Posterior cingulate gyrus (tissue), 11 donors: ENCODE data around the gene RSAD2.
"Not testable (repeated sequence)": the region's sequence is repeated elsewhere in the genome, so short reads cannot be mapped to it uniquely, and the experiment has no call there.

Source experiments
- DNase-seq, 10 donors: peaks; one replicate each; pipeline versions ENCODE4 v3.0.0 to v3.0.0-alpha.2; 2020 to 2021; ENCODE audit warnings: mixed read lengths in 3 of 10
- intact Hi-C: fragments of 100-400 bp; cut with DNase I; formaldehyde crosslinking; loops from one replicate; pipeline ENCODE4 v1.15.1; 2023

Gene RSAD2

GRCh38 chr2:6877402-6878304 is at the start of gene RSAD2:
RSAD2 (plus strand) TSS chr2:6877777; CDS start chr2:6877801, 24 bp downstream.
- no peak for DNase-seq
- intact Hi-C loops = no loop called here

GRCh38 chr2:6828299-6828584 is 49.3 kb upstream of the RSAD2 start:
- intact Hi-C loops = no loop called here
- no peak for DNase-seq

GRCh38 chr2:6831229-6831628 is 46.3 kb upstream of the RSAD2 start:
- intact Hi-C loops = no loop called here

GRCh38 chr2:6832596-6833299 is 44.8 kb upstream of the RSAD2 start:
- intact Hi-C loops = no loop called here
- no peak for DNase-seq

More at GRCh38 chr2:6831229-6831628, 46.3 kb upstream of the RSAD2 start:
- DNase-seq = no peak

GRCh38 chr2:6833300-6833604 is 44.3 kb upstream of the RSAD2 start:
- no peak for DNase-seq
- intact Hi-C loops = no loop called here

- DNase-seq = no peak
- intact Hi-C loops = no loop called here
Measured at GRCh38 chr2:6834163-6834562, 43.4 kb upstream of the RSAD2 start.

GRCh38 chr2:6835467-6835866 is 42.1 kb upstream of the RSAD2 start:
- intact Hi-C loops = no loop called here
- DNase-seq = no peak

GRCh38 chr2:6838673-6839319 is 38.8 kb upstream of the RSAD2 start:
- no peak for DNase-seq
- intact Hi-C loops = no loop called here

GRCh38 chr2:6841537-6842287 is 35.9 kb upstream of the RSAD2 start:
- DNase-seq = no peak
- intact Hi-C loops = no loop called here

- intact Hi-C loops = no loop called here
Measured at GRCh38 chr2:6845312-6845711, 32.3 kb upstream of the RSAD2 start.

GRCh38 chr2:6845903-6846302 is 31.7 kb upstream of the RSAD2 start:
- intact Hi-C loops = no loop called here
- no peak for DNase-seq

More at GRCh38 chr2:6845312-6845711, 32.3 kb upstream of the RSAD2 start:
- no peak for DNase-seq

- intact Hi-C loops = no loop called here
- no peak for DNase-seq
Measured at GRCh38 chr2:6846540-6846939, 31.0 kb upstream of the RSAD2 start.

- intact Hi-C loops = no loop called here
- DNase-seq = no peak
Measured at GRCh38 chr2:6846967-6847681, 30.5 kb upstream of the RSAD2 start.

GRCh38 chr2:6852195-6852594 is 25.4 kb upstream of the RSAD2 start:
- no peak for DNase-seq
- intact Hi-C loops = no loop called here

- DNase-seq = no peak
- intact Hi-C loops = no loop called here
Measured at GRCh38 chr2:6854416-6854815, 23.2 kb upstream of the RSAD2 start.

GRCh38 chr2:6855860-6856547 is 21.6 kb upstream of the RSAD2 start:
- intact Hi-C loops = no loop called here
- DNase-seq = no peak

- DNase-seq = no peak
- intact Hi-C loops = no loop called here
Measured at GRCh38 chr2:6856548-6856920, 21.0 kb upstream of the RSAD2 start.

GRCh38 chr2:6858466-6859027 is 19.0 kb upstream of the RSAD2 start:
- intact Hi-C loops, DNase-seq: not testable (repeated sequence)

GRCh38 chr2:6860296-6860695 is 17.3 kb upstream of the RSAD2 start:
- intact Hi-C loops = no loop called here
- DNase-seq = no peak
